ENCODE results near the gene RAD51D.
"Not testable (repeated sequence)": the region's sequence is repeated elsewhere in the genome, so short reads cannot be mapped to it uniquely, and the experiment has no call there.

Gene RAD51D

GRCh38 chr17:35064516-35065215 is 55.0 kb downstream of the RAD51D start:
- no peak for DNase-seq

- peak; percentile 93 for DNase-seq
These were observed 56.0 kb downstream of the RAD51D start, which contains the start of gene RFFL for GRCh38 chr17:35063514-35064223. Gene RFFL, minus strand, starts transcription at chr17:35063707. Its CDS starts 37,154 bp downstream, at chr17:35026553.

GRCh38 chr17:35062308-35062707 is 57.4 kb downstream of the RAD51D start:
- DNase-seq = no peak

- no peak for DNase-seq
These were observed 62.2 kb downstream of the RAD51D start for GRCh38 chr17:35057332-35057915.

- no peak for DNase-seq
These were observed 63.6 kb downstream of the RAD51D start for GRCh38 chr17:35056013-35056412.

- no peak for DNase-seq
These were observed 66.5 kb downstream of the RAD51D start for GRCh38 chr17:35053204-35053603.

GRCh38 chr17:35052780-35053179 is 66.9 kb downstream of the RAD51D start:
- no peak for DNase-seq

GRCh38 chr17:35052241-35052610 is 67.4 kb downstream of the RAD51D start:
- no peak for DNase-seq

- DNase-seq = no peak
These were observed 68.0 kb downstream of the RAD51D start for GRCh38 chr17:35051579-35052240.

GRCh38 chr17:35051183-35051578 is 68.5 kb downstream of the RAD51D start:
- no peak for DNase-seq

- no peak for DNase-seq
These were observed 69.5 kb downstream of the RAD51D start for GRCh38 chr17:35050170-35050569.

GRCh38 chr17:35048685-35049379 is 70.8 kb downstream of the RAD51D start:
- DNase-seq = no peak

GRCh38 chr17:35046740-35047283 is 72.8 kb downstream of the RAD51D start:
- no peak for DNase-seq

GRCh38 chr17:35046245-35046644 is 73.4 kb downstream of the RAD51D start:
- DNase-seq = no peak

GRCh38 chr17:35045458-35045979 is 74.1 kb downstream of the RAD51D start:
- not testable (repeated sequence) for DNase-seq

- DNase-seq = no peak
These were observed 75.5 kb downstream of the RAD51D start for GRCh38 chr17:35044181-35044580.

Data from NCI-H345 (cell line).